Measurements from ENCODE around the gene TUT4.

GRCh38 chr1:52542085-52542688 lies 10.7 kb downstream of the TUT4 start:
- TF ChIP-seq CTCF (IDR thresholded peaks at IDR 0.05) (no peak), POLR2A (IDR thresholded peaks at IDR 0.05) (no peak)

Data from breast epithelium (tissue), 3 donors.